ENCODE measurements around the gene KRT3.
"Not testable (repeated sequence)": the region's sequence is repeated elsewhere in the genome, so short reads cannot be mapped to it uniquely, and the experiment has no call there.

KRT3 gene

DNA sequence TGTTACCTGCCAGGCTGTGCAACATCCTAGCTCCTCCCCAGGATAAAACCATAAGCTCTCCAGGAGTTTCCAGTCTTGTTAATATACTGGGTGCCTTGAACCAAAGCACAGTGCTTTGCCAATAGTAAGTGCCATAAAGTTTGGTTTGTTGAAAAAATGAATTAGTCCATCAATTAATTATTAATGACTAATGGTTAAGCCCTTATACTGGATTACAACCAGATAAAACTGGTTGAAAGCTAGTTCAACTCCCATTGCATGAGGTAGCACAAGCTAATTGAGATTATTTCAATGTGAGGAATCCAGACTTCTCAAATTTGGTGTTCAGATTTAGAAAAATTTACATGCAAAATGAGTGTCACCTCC is 1.6 kb upstream of the KRT3 start:
- Histone ChIP-seq H3K27ac (ENCODE audit: low read depth, low read length) (no peak overlapping the region), H3K27me3 (ENCODE audit: control insufficient read depth, low read length) (no peaks in the 10 kb centered on the region; the same call in 1 of the 2 replicates), H3K9me2 (replicated peaks; ENCODE audit: control insufficient read depth, low read length) (no peaks in the 10 kb centered on the region), H3K4me3 (ENCODE audit: low read length) (no peak overlapping the region), H3K36me3 (ENCODE audit: control insufficient read depth, low read length) (no peaks in the 10 kb centered on the region), H3K4me1 (ENCODE audit: control insufficient read depth, low read length) (no peaks in the 10 kb centered on the region), H3K4me2 (ENCODE audit: low read length) (no peak overlapping the region), H4K20me1 (ENCODE audit: control insufficient read depth, insufficient read depth, low read depth, low read length) (no peaks in the 10 kb centered on the region), H3F3A (ENCODE audit: control insufficient read depth, insufficient read depth) (no peaks in the 10 kb centered on the region), H3K79me2 (ENCODE audit: control insufficient read depth, low read length) (no peaks in the 10 kb centered on the region), H3K9me3 (ENCODE audit: control insufficient read depth, insufficient read depth, low read length) (no peaks in the 10 kb centered on the region)
- TF ChIP-seq EZH2phosphoT487 (IDR thresholded peaks at IDR 0.05; ENCODE audit: borderline replicate concordance, low read length) = no peak
- TF ChIP-seq, protein P1, sequence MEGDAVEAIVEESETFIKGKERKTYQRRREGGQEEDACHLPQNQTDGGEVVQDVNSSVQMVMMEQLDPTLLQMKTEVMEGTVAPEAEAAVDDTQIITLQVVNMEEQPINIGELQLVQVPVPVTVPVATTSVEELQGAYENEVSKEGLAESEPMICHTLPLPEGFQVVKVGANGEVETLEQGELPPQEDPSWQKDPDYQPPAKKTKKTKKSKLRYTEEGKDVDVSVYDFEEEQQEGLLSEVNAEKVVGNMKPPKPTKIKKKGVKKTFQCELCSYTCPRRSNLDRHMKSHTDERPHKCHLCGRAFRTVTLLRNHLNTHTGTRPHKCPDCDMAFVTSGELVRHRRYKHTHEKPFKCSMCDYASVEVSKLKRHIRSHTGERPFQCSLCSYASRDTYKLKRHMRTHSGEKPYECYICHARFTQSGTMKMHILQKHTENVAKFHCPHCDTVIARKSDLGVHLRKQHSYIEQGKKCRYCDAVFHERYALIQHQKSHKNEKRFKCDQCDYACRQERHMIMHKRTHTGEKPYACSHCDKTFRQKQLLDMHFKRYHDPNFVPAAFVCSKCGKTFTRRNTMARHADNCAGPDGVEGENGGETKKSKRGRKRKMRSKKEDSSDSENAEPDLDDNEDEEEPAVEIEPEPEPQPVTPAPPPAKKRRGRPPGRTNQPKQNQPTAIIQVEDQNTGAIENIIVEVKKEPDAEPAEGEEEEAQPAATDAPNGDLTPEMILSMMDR (IDR thresholded peaks at IDR 0.05; ENCODE audit: low read depth, low read length, poor library complexity, severe bottlenecking) = no peak

DNA sequence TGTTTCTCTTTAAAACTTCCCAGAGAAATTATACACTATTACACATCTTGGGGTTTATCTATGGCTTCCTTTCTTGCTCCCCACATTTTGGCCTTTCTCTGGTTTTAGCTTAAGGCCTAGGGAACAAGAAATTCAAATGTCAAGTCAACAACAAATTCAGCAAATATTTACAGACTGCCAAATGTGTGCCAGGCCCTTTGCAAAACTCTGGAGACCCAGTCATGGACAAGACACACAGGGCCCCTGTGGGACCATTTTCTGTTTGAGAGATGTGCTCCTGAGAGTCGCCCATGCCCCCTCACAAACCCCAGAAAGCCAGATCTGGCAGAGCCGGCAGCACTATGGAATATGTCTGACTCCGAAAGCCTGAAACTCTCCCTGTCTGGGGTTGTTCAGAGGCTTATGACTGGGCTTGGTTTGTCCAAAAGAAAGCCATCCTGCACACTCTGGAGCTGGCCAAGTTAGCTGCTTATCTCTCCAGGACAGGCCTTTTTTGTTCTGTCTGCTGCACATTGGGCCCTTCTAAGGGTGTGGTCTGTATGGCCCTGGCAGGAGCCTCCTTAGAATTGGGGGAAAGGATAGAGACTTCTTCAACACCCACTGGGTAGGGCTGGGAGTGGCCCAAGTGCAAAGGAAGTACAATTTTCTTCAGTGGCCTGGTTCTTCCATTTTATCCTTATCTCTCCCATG is 1.1 kb upstream of the KRT3 start:
- Histone ChIP-seq H3K27me3 (ENCODE audit: control insufficient read depth, low read length) (no peaks in the 10 kb centered on the region), H3K9me3 (ENCODE audit: control insufficient read depth, insufficient read depth, low read length) (no peaks in the 10 kb centered on the region), H3F3A (ENCODE audit: control insufficient read depth, insufficient read depth) (no peaks in the 10 kb centered on the region), H3K4me1 (ENCODE audit: control insufficient read depth, low read length) (no peaks in the 10 kb centered on the region), H3K36me3 (ENCODE audit: control insufficient read depth, low read length) (no peaks in the 10 kb centered on the region), H3K9me2 (replicated peaks; ENCODE audit: control insufficient read depth, low read length) (no peaks in the 10 kb centered on the region), H4K20me1 (ENCODE audit: control insufficient read depth, insufficient read depth, low read depth, low read length) (no peaks in the 10 kb centered on the region), H3K79me2 (ENCODE audit: control insufficient read depth, low read length) (no peaks in the 10 kb centered on the region), H3K4me3 (ENCODE audit: low read length) (no peak overlapping the region), H3K27ac (ENCODE audit: low read depth, low read length) (no peak overlapping the region), H3K4me2 (ENCODE audit: low read length) (no peak overlapping the region)
- TF ChIP-seq, protein P1 (IDR thresholded peaks at IDR 0.05; ENCODE audit: low read depth, low read length, poor library complexity, severe bottlenecking) = no peak
- no peak for TF ChIP-seq EZH2phosphoT487 (IDR thresholded peaks at IDR 0.05; ENCODE audit: borderline replicate concordance, low read length)

DNA sequence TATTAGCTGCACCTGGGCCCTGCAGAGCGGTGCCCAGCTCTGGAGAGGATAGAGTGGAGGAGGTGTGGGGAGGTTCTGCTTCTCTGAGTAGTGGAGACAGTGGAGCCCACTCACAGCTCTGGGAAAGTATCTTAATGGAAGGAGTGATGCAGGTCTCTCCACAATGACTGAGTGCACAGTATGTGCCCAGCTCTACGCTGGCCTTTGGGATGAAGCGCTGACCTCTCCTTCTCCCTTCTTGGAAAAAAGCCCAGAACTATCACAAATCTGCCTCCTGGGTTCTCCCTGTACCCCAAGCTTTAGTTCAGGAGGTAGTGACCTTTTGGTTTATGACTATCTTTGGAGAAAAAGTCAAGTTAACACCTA is 495 bp upstream of the KRT3 start:
- Histone ChIP-seq H4K20me1 (ENCODE audit: control insufficient read depth, insufficient read depth, low read depth, low read length) (no peaks in the 10 kb centered on the region), H3K4me1 (ENCODE audit: control insufficient read depth, low read length) (no peaks in the 10 kb centered on the region), H3K9me3 (ENCODE audit: control insufficient read depth, insufficient read depth, low read length) (no peaks in the 10 kb centered on the region), H3K79me2 (ENCODE audit: control insufficient read depth, low read length) (no peaks in the 10 kb centered on the region), H3K9me2 (replicated peaks; ENCODE audit: control insufficient read depth, low read length) (no peaks in the 10 kb centered on the region), H3K4me2 (ENCODE audit: low read length) (no peak overlapping the region), H3K36me3 (ENCODE audit: control insufficient read depth, low read length) (no peaks in the 10 kb centered on the region), H3K27ac (ENCODE audit: low read depth, low read length) (no peak overlapping the region), H3F3A (ENCODE audit: control insufficient read depth, insufficient read depth) (no peaks in the 10 kb centered on the region), H3K4me3 (ENCODE audit: low read length) (no peak overlapping the region), H3K27me3 (ENCODE audit: control insufficient read depth, low read length) (no peaks in the 10 kb centered on the region)
- TF ChIP-seq, protein P1 (IDR thresholded peaks at IDR 0.05; ENCODE audit: low read depth, low read length, poor library complexity, severe bottlenecking) = no peak
- no peak for TF ChIP-seq EZH2phosphoT487 (IDR thresholded peaks at IDR 0.05; ENCODE audit: borderline replicate concordance, low read length)

DNA sequence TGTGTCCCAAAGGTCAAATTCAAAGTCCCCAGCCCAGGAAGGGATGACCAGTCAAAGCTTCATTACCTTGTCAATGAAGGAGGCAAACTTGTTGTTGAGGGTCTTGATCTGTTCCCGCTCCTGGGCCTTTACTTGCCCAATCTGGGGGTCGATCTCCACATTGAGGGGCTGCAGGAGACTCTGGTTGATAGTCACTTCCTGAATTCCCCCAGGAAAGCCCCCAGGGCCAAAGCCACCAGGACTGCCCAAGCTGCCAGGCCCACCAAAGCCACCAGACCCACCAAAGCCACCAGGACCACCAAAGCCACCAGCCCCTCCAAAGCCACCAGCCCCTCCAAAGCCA is 614 bp downstream of the KRT3 start:
- not testable (repeated sequence) for H3K4me1 ChIP-seq (ENCODE audit: control insufficient read depth, low read length); H3K27me3 ChIP-seq (ENCODE audit: control insufficient read depth, low read length); H3K9me2 ChIP-seq (replicated peaks; ENCODE audit: control insufficient read depth, low read length); H3K4me2 ChIP-seq (ENCODE audit: low read length); H3K4me3 ChIP-seq (ENCODE audit: low read length); H3K36me3 ChIP-seq (ENCODE audit: control insufficient read depth, low read length); H3K9me3 ChIP-seq (ENCODE audit: control insufficient read depth, insufficient read depth, low read length); H4K20me1 ChIP-seq (ENCODE audit: control insufficient read depth, insufficient read depth, low read depth, low read length); H3K27ac ChIP-seq (ENCODE audit: low read depth, low read length); H3F3A ChIP-seq (ENCODE audit: control insufficient read depth, insufficient read depth); H3K79me2 ChIP-seq (ENCODE audit: control insufficient read depth, low read length)

Measured in DOHH2 (cell line).